ENCODE measurements around the gene SSTR3. TPM values are rescaled to one million over a fixed set of nuclear protein-coding genes. Genes with fewer than 3 reads are reported as not detected.

The SSTR3 gene
- total and polyA plus RNA-seq, 2 donors (not counting 1 experiment from before 2014, with no cell fraction given), result 0.64 to 0.98 TPM

- Histone ChIP-seq H2AFZ (ENCODE audit: insufficient read depth, low read depth, low read length, poor library complexity, severe bottlenecking) (no peak overlapping the region), H3K9ac (ENCODE audit: low read length) (no peak overlapping the region), H3K27ac (ENCODE audit: low read length in 2 of 2) (no peak overlapping the region), H3K9me3 (ENCODE audit: control extremely low read depth in 1 of 3, control insufficient read depth in 2 of 3, insufficient read depth in 1 of 3, low read length in 2 of 3) (no peaks in the 10 kb centered on the region), H3K4me1 (ENCODE audit: control insufficient read depth in 2 of 2, insufficient read depth in 2 of 2, low read length in 2 of 2) (peaks cover 19 to 24% of the 10 kb centered on the region in 2 donors), H3K79me2 (ENCODE audit: control insufficient read depth, insufficient read depth, low read length) (peaks cover 7% of the 10 kb centered on the region), H3K4me2 (replicated peaks; ENCODE audit: low read depth, low read length, poor library complexity, severe bottlenecking) (no peak overlapping the region), H3K27me3 (replicated peaks in 1 of 4; ENCODE audit: control extremely low read depth in 1 of 4, control insufficient read depth in 3 of 4, insufficient read depth in 4 of 4, low read length in 3 of 4) (no peaks in the 10 kb centered on the region), H4K20me1 (ENCODE audit: control insufficient read depth, insufficient read depth, low read length, poor library complexity, severe bottlenecking) (no peaks in the 10 kb centered on the region), H3K4me3 (ENCODE audit: control extremely low read depth in 1 of 5, extremely low read depth in 1 of 5, insufficient read depth in 1 of 5, low read depth in 2 of 5, low read length in 4 of 5) (no peak overlapping the region), H3K36me3 (replicated peaks in 1 of 2; ENCODE audit: control extremely low read depth in 1 of 2, control insufficient read depth in 1 of 2, extremely low read depth in 1 of 2, insufficient read depth in 2 of 2, low read length in 1 of 2) (no peaks in the 10 kb centered on the region)
- POLR2A ChIA-PET, result no interaction called here
- H3K27me3 Mint-ChIP-seq, result no peaks in the 10 kb centered on the region
- no peak for DNase-seq
- no peak overlapping the region for H3K27ac Mint-ChIP-seq
- intact Hi-C loops (cut with micrococcal nuclease), result no loop called here
- no peak for ATAC-seq (ENCODE audit: low read depth)
- no peak for TF ChIP-seq EZH2 (IDR thresholded peaks at IDR 0.05; ENCODE audit: borderline replicate concordance, insufficient read depth, low read depth, low read length, poor library complexity, severe bottlenecking)
- no peak for TF ChIP-seq CTCF (IDR thresholded peaks at IDR 0.05)
- H3K9me3 Mint-ChIP-seq (ENCODE audit: insufficient read depth), result no peaks in the 10 kb centered on the region
- H3K4me3 Mint-ChIP-seq, result no peak overlapping the region
- H3K4me1 Mint-ChIP-seq, result peaks cover 29% of the 10 kb centered on the region
- CTCF ChIA-PET, result interaction anchor here (0.9 to 3.4 kb wide), 4 partner anchors 11 to 203 kb away, joined by 3 to 10 read pairs (median 4); partner anchors contain the start of gene RAC2
- 80% methylated on average over 1 of the region's 5 CpGs for WGBS (ENCODE audit: insufficient coverage)
Measured at GRCh38 chr22:37254867-37255233, 42.6 kb upstream of the SSTR3 start.

- POLR2A ChIA-PET, result no interaction called here
- no peaks in the 10 kb centered on the region for H4K20me1 ChIP-seq (ENCODE audit: control insufficient read depth, insufficient read depth, low read length, poor library complexity, severe bottlenecking)
- no peak overlapping the region for H3K9ac ChIP-seq (ENCODE audit: low read length)
- no peaks in the 10 kb centered on the region for H3K36me3 ChIP-seq (replicated peaks in 1 of 2; ENCODE audit: control extremely low read depth in 1 of 2, control insufficient read depth in 1 of 2, extremely low read depth in 1 of 2, insufficient read depth in 2 of 2, low read length in 1 of 2)
- H3K4me1 ChIP-seq (ENCODE audit: control insufficient read depth in 2 of 2, insufficient read depth in 2 of 2, low read length in 2 of 2), result peaks cover 14 to 18% of the 10 kb centered on the region in 2 donors
- no peaks in the 10 kb centered on the region for H3K27me3 ChIP-seq (replicated peaks in 1 of 4; ENCODE audit: control extremely low read depth in 1 of 4, control insufficient read depth in 3 of 4, insufficient read depth in 4 of 4, low read length in 3 of 4)
- H3K27ac ChIP-seq (ENCODE audit: low read length in 2 of 2), result no peak overlapping the region
- 94% methylated on average over 2 of the region's 5 CpGs for WGBS (ENCODE audit: insufficient coverage)
- Mint-ChIP-seq H3K4me3 (no peak overlapping the region), H3K27ac (no peak overlapping the region), H3K9me3 (ENCODE audit: insufficient read depth) (no peaks in the 10 kb centered on the region), H3K27me3 (no peaks in the 10 kb centered on the region), H3K4me1 (peaks cover 26% of the 10 kb centered on the region)
- no peak for DNase-seq
- no peaks in the 10 kb centered on the region for H3K9me3 ChIP-seq (ENCODE audit: control extremely low read depth in 1 of 3, control insufficient read depth in 2 of 3, insufficient read depth in 1 of 3, low read length in 2 of 3)
- H2AFZ ChIP-seq (ENCODE audit: insufficient read depth, low read depth, low read length, poor library complexity, severe bottlenecking), result no peak overlapping the region
- TF ChIP-seq CTCF (IDR thresholded peaks at IDR 0.05) (no peak), EZH2 (IDR thresholded peaks at IDR 0.05; ENCODE audit: borderline replicate concordance, insufficient read depth, low read depth, low read length, poor library complexity, severe bottlenecking) (no peak)
- H3K4me2 ChIP-seq (replicated peaks; ENCODE audit: low read depth, low read length, poor library complexity, severe bottlenecking), result no peak overlapping the region
- intact Hi-C loops (cut with micrococcal nuclease), result no loop called here
- H3K79me2 ChIP-seq (ENCODE audit: control insufficient read depth, insufficient read depth, low read length), result peaks cover 8% of the 10 kb centered on the region
- ATAC-seq (ENCODE audit: low read depth), result no peak
- CTCF ChIA-PET, result interaction anchor here (0.9 to 3.4 kb wide), 3 partner anchors 37 to 204 kb away, joined by 3 to 10 read pairs (median 4); no protein-coding TSS in a partner anchor
- no peak overlapping the region for H3K4me3 ChIP-seq (ENCODE audit: control extremely low read depth in 1 of 5, extremely low read depth in 1 of 5, insufficient read depth in 1 of 5, low read depth in 2 of 5, low read length in 4 of 5)
Measured at GRCh38 chr22:37254209-37254866, 42.1 kb upstream of the SSTR3 start.

Data from B cell (primary cell).